GM19463 (cell line): ENCODE data around the gene AARS2.
A peak's percentile ranks its signal among the peaks of the same experiment; 100 is the strongest.

Experiments used
- ATAC-seq: cut with Tn5 transposase; IDR thresholded peaks from one replicate; pipeline ENCODE4 v1.9.1; 2021; ENCODE audit warnings: mild to moderate bottlenecking, moderate library complexity; ENCODE audit not compliant: unreplicated experiment

AARS2 gene

DNA sequence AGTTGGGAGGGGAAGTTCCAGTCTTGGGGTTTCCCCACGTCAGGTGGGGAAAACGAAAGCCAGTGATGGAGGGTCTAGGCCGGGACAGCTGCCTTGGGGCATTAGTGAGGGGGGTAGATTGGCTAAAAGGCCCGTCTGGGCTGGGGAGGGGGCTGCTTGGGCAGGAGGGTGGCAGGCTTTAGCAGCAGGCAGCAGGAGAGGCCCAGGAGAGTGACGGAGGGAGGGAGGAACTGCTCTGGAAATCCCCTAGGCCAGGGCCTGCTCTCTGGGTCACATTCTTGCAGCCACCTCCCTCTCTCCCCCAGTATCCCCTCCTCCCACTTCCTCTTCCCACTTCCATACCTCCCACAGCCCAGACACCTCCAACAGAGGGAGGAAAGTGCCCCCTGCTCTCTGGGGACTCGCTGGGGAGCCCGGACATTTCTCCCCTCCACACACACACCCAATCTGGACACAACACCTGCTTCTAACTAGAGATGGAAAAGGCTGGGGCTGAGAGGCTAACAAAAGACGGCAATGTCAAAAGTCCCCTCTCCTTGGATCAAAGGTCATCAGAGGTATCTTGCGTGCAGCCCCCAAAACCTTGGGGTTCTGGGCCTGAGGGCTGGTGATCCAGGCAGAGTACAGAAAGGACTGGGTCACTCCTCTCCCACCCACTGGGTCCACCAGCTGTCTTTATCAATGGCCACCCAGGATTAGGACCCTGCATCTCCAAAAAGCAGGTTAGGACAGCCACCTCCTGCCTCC, 49.6 kb downstream of the AARS2 start:
- ATAC-seq: peak; percentile 23

DNA sequence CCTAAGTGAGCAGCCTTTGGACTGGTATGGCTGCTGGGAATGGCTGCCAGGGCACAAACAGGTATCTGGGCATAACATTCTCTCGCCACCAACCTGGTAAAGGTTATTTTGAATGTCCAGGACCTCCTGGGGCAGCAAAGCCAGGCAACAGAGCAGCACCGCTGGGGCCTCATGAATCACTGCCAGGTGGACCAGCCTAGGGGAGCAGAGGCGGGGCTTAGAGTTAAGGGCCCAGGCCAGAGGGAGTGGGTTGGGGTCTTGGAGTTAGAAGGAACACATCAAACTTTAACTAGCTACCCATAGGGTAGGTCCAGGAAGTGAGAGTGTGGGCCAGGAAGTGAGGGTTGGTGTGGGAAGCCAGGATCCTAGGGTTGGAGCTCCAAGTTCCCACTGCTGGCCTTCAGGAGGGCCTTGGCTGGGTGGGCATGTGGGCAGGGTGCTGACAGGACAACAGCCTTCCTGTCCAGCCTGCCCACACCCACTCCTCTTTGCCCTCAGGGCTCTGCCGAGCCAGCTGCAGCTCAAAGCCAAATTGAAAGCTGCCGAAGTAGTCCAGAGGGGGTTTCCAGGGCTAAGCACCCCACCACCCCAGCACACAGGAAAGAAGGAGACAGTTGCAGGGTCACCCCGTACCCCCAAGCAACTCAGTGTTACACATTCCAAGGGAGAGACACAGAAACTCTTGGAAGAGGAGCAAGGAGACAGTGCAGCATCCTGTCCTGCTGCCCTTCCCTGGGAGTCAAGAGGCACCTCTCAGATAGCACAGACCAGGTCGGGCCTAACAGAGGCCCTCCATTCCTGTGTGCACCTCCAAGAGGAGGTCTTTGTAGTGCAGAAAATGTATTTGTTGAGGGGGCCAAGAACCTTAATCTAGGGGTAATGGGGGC, 50.4 kb downstream of the AARS2 start:
- ATAC-seq: no peak

DNA sequence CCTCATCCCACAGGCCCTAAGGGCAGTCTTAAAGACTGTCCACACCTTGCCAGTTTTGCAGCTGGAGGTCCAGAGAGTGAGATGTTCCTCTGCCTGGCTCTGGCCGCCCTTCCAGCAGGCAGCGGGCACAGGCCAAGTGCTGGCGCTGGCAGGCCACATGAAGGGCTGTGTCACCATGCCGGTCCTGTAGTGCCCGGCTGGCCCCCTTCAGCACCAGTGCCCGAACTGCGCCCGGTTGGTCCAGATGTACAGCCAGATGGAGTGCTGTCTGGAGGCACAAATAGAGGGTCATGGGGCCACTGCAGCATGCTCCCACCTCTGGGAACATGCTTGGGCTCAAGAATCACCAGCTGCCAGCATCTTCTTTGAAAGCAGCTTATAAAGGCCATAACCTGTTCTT, 51.6 kb downstream of the AARS2 start:
- no peak for ATAC-seq

DNA sequence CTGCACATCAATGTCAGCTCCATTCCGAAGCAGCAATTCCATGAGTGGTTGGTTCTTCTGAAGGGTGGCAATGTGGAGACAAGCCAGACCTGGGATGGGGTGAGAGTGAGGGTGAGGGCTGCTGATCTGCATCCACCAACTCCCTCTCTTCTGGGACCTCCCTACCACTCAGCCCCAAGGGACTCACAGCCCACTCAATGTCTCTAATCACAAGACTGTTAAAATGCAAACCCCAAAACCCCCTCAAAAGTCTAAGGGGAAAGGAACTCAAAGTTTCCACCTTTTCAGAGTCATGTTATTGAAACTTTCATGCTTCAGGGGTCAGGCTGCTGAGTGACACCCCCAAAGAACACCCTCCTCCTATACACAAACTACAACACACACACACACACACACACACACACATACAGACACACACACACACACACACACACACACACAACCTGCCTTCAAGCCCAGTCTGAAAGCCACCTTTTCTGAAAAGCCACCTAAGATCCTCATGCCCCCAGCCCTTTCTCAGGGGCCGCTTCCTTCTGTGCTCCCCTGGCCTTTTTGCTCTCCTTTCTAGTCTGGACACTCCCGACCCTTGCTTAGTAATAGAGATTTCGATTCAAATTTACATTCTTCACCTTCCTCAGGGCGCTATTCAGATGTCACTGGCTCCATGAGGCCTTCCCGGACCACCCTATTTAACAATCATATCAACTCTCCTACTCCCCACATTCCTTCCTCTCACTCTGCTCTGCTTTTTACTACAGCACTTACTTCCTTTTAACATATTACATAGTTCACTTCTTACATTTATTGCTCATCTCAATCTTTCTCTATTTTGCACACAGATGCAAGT, 52.5 kb downstream of the AARS2 start:
- ATAC-seq: no peak

DNA sequence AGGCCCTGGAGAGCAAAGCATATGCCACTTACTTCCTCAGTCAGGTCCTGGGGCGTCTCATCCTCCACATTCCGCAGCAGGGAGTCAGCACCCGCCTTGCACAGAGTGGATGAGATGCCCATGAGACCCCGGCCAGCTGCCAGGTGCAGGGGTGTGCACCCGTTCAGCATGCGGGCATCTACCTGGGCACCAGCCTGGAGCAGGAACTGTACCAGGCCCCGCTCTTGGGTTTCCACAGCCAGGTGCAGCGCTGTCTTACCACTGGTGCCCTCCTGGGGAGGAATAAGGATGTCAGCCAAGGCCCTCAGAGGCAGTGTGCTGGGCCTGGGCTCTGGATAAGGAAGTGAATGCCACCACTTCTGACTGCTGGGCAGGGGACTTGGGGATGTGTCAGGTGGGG, 53.1 kb downstream of the AARS2 start:
- no peak for ATAC-seq

DNA sequence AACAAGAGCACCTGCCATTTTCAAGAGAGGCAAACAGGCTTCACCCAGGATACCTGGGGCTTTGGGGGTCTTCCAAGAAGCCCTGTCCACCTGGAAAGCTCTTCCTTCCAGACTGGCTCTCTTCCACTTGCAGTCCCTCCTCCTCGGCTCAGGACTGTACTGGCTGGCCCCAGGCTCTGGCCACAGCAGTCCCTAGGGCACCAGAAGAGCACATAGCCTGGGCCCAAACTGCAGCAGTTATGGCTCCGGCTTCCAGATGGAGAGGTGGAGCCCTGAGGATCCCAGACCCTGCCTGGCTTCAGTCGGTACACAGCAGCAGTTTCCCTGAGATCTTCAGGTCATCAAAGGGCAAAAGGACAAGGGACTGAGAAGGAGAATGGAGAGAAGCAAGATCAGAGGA, 54.2 kb downstream of the AARS2 start:
- ATAC-seq: no peak

DNA sequence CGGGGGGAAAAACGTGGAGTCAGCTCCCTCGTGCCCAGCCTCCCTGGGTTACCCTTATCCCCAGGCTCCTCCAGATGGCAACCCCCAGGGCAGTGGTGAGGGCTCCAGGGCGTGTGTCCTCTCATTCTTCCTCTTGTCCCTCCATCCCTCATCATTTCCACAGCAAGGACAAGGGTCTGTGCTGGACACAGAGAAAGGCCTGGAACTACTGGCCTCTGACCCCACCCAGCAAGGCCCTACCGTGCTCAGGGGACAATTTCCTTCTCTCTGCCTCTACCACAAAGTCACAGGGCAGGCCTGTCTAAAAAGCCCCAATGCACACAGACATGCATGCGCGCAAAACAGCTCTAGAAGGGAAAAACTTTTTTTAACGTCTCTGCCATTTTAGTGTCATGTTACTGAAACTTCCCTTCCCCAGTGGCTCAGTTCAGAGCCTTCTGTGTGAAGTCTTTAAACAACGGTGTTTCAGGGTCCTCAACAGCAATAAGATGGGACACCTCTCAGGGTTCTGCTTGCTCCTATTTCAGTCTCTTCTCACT, 54.8 kb downstream of the AARS2 start:
- ATAC-seq: no peak

DNA sequence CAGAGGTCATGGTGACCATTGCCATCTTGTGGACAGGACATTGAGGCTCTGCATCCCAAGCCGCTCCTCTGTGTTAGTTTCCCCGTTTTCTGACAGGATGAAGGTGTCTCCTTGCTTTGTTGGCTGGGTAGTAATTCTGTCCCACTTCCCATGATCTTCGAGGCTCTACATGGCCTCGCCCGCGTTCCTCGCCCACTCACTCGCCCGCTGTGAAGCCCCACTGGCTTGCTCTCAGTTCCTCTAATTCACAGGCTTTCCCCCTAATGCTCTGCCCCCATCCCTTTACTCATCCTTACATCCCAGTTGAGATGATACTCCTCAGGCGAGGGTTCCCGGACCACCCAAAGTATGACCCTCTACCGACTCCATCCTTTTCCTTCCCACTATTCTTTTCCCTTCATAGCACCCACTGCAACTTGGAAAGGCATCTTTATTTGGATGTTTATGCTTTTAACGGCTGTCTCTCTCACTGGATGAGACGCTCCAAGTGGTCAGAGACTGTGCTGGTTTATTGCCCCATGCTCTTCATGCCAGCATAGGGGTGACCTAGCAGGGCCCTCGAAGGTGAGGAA, 55.3 kb downstream of the AARS2 start:
- peak; percentile 20 for ATAC-seq

DNA sequence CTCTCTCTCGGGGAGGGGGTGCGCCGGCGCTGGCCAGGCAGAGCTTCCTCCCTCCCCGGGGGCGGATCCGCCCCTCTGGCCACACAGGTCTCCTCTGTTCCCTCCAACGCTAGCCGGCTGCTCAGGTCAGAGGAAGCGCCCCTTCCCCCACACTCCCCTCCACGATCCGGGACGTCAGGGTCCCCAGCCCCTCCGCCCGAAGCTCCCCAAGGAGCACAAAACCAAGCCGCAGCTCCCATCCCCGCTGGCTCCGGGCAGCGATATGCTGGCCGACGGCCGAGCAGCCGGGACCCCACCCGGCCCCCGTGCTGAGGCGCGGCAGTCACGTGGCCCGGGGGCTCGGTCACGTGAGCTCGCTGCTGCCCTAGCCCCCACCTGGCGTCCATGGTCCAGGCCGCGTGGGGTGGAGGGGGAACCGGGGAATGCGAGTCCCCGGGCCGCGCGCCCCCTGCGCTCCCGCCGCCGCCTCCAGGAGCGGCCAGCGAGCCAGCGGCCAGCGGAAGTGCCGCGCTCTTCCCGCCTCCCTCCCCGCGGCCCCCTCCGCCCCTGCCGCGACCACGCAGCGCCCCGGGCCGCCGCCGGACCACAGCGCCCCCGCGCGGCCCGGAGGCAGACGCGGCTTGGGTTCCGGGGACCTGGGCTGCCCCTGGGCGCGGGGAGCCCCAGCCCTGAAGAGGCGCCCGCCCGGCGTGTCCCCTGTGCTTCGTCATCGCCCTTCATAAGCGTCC, 56.0 kb downstream of the AARS2 start, which contains the start of gene SLC35B2:
Gene SLC35B2 (minus strand): TSS at position 504 of the 728 bp plus-strand sequence. CDS start 118 bp downstream, at position 386.
- peak; percentile 48 for ATAC-seq

DNA sequence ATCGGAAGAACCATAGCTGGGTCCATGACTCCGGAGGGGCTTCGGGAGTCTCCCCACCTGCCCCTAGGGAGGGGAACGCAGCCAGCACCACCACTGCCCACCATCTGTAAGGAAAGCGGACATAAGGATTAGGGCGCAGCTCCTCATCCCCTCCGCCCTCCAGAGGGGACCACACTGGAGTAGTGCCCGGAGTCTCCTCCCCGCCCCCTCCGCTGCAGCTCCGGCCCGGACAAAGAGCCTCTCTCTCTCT, 56.4 kb downstream of the AARS2 start:
- no peak for ATAC-seq

DNA sequence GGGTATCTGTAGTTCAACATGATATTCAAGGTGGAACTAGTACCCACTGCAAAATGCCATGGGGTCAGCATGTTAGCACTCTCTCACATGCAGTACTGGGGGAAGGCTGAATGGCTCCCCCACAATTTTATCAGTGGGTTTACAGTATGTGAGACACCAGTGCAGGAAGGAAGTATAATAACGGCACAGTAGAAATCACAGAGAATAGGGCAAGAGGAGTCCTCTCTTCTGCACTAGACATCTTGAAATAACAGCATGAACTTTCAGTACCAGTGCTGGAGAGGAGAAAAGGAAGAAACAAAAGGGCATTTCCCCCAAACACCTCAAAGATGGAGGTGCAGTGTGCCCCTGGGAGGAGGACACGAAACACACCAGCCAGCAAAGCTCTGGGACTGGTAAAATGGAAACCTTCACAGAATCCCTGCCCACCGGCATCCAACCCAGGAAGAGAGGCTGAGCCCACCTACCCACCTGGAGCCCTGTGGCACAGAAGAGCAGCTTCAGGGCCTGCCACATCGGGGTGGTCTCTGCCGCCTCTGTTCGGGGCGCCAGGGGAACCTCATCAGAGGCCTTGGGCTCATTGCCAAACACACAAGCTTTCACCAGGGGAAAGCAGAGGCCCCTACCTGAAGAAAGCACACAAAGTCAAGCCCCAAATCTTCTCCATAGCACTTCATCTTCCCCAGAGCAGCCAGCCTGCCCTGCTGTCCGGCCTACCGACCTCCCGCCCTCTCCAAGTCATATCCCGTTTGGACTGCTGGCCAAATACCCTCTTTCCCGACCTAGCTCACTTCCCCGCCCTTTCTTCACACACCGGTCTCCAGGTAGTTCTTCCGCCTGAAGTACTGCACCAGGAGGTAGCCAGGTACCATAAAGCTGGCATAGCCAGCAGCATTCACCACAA, 57.0 kb downstream of the AARS2 start:
- no peak for ATAC-seq

DNA sequence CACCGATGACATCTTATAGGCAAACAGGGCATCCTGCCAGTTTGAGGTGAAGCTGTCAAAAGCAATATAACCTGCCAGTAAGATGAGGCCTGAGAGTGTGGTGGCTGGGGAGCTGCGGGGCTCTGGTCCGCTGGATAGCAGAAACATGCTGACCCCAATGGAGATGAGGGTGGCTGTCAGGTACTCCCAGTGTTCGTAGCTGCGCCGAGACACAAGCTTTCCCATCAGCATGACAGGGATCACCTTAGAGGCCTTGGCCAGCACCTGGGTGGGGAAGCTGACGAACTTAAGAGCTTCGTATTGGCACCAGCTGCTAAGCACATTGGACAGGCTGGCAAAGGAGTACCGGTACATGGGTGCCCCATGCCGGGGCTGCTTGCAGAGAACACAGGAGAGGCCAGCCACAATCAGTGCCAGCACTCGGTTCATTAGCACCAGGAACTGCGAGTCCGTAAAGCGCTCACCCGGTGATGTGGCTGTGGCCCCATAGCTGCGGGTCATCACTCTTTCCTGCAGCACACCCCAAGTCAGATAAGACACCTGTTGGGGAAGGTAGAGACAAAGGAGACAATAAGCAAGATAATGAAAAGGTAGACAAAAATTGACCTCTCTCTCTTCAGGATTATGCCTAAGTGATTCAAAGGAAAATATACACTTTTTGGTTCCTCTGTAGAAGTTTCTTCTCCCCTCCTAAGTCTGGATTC, 57.9 kb downstream of the AARS2 start:
- no peak for ATAC-seq

DNA sequence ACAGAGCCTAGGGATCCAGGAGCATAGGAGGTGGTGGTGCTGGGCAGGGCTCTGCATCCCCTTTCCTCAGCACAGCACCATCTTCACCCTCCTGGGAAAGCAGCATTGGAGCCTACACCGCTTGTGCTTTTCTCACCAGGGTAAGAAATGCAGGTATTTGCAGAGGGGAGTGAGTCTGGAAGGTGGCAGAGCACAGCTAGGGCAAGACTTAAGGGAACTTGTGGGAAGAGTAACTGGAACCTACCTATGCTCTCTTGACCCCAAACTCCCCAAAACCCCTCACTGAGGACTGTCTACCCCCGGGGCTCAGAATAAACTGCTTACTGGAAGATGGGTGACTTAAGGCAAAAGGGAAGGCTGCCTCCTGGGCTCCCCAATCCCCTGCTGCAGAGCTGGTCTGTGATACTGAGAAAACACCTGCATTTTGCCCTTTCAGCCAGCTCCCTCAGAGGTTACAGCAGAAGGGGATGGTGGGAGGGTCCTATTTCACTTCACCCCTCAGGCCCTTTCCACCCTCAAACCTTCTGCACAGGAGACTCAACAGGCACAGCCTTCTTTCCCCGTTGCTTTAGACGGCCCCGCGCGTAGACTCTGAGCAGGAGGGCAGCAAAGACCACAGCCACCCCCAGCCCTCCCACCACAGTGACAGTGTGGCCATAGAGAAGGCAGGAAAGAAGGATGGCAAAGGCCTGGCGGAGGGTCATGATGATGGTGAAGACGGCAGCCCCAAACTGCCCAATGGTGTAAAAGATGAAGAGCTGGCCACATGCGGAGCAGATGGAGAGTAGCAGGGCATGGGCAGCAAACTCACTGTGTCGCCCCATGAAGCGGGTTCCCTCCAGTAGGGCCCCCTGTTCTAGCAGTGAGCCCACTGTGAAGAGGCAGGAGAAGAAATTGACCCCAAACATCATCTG, 58.7 kb downstream of the AARS2 start:
- ATAC-seq: no peak

DNA sequence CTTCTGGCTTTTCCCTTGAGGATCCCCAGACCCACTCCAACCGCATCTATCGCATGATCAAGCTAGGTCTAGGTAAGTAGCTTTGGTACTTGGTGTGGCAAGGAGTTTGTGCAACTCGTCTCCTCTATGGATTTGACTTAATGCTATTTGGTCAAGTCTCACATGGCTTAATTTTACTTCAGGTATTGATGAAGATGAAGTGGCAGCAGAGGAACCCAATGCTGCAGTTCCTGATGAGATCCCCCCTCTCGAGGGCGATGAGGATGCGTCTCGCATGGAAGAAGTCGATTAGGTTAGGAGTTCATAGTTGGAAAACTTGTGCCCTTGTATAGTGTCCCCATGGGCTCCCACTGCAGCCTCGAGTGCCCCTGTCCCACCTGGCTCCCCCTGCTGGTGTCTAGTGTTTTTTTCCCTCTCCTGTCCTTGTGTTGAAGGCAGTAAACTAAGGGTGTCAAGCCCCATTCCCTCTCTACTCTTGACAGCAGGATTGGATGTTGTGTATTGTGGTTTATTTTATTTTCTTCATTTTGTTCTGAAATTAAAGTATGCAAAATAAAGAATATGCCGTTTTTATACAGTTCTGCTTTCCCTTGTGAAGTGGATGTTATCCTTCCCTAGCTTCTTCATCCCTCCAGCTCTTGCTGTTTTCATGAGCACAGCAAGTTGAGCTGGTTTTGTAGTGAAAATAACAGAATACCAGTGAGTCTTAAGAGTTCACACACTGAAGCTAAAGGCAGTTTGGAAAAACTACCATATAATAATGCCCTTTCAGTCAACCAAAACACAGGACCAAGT, 59.6 kb downstream of the AARS2 start:
- ATAC-seq: no peak

DNA sequence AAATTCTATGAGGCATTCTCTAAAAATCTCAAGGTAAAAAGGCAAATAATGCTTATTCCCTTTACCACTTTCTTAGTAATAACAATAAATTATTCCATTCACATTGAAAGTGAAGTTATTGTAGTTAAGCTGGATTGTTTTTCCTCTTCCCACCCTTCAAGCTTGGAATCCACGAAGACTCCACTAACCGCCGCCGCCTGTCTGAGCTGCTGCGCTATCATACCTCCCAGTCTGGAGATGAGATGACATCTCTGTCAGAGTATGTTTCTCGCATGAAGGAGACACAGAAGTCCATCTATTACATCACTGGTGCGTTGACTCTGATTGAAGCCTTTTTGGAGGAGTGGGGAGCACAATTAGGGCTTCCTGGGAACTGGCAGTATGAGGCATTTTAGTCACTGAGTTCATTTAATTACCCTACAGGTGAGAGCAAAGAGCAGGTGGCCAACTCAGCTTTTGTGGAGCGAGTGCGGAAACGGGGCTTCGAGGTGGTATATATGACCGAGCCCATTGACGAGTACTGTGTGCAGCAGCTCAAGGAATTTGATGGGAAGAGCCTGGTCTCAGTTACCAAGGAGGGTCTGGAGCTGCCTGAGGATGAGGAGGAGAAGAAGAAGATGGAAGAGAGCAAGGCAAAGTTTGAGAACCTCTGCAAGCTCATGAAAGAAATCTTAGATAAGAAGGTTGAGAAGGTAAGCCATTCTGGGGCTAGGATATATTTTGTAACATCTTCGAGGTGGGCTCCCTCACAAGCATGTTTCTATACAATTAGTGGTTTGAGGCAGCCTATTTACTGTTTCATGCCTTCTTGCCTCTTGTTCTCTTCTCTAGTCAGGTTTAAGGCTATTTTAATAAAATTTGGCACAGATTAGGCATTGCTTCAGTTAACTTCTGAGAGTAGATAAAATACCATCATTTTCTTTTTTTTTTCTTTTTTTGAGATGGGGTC, 61.3 kb downstream of the AARS2 start:
- no peak for ATAC-seq

DNA sequence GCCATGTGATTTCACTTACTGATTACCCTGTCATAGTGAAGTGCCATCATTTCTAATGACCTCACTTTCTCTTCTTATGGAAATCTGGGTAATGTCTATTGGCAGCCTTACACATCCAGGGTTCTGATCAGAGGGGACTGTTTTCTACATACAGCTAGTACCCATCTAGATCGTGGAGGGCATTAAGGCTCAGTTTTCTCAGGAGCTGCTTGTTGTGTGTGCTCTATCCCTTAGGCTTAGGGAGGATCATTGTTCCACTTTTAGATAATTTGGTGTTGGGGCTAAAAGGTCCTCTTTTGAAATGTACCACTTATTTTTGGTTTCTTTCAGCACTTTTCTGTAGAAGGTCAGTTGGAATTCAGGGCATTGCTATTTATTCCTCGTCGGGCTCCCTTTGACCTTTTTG, 62.4 kb downstream of the AARS2 start:
- ATAC-seq: no peak
